ENCODE data around the gene EDRF1.
A peak's percentile ranks its signal among the peaks of the same experiment; 100 is the strongest.

The EDRF1 gene

GRCh38 chr10:125726914-125727313 lies 7.4 kb downstream of the EDRF1 start:
- H3K4me1 Mint-ChIP-seq (ENCODE audit: low read depth): peaks cover 12% of the 10 kb centered on the region
- no peaks in the 10 kb centered on the region for H3K9me3 Mint-ChIP-seq
- no peak overlapping the region for H3K27ac Mint-ChIP-seq
- no peak for DNase-seq
- H3K27me3 Mint-ChIP-seq: no peaks in the 10 kb centered on the region
- peaks cover 95% of the 10 kb centered on the region for H3K36me3 Mint-ChIP-seq (ENCODE audit: low read depth)
- no peak overlapping the region for H3K4me3 Mint-ChIP-seq

GRCh38 chr10:125727436-125727835 lies 7.9 kb downstream of the EDRF1 start:
- H3K27ac Mint-ChIP-seq: no peak overlapping the region
- H3K27me3 Mint-ChIP-seq: no peaks in the 10 kb centered on the region
- no peaks in the 10 kb centered on the region for H3K9me3 Mint-ChIP-seq
- no peak overlapping the region for H3K4me3 Mint-ChIP-seq
- H3K4me1 Mint-ChIP-seq (ENCODE audit: low read depth): peaks cover 13% of the 10 kb centered on the region
- no peak for DNase-seq
- peaks cover 95% of the 10 kb centered on the region for H3K36me3 Mint-ChIP-seq (ENCODE audit: low read depth)

GRCh38 chr10:125734148-125734547 lies 14.6 kb downstream of the EDRF1 start:
- Mint-ChIP-seq H3K4me1 (ENCODE audit: low read depth) (peaks cover 5% of the 10 kb centered on the region), H3K9me3 (no peaks in the 10 kb centered on the region), H3K27ac (no peak overlapping the region), H3K36me3 (ENCODE audit: low read depth) (peaks cover 99% of the 10 kb centered on the region), H3K4me3 (no peak overlapping the region), H3K27me3 (no peaks in the 10 kb centered on the region)
- DNase-seq: no peak

GRCh38 chr10:125734823-125735222 lies 15.3 kb downstream of the EDRF1 start:
- Mint-ChIP-seq H3K4me1 (ENCODE audit: low read depth) (peaks cover 5% of the 10 kb centered on the region), H3K4me3 (no peak overlapping the region), H3K9me3 (no peaks in the 10 kb centered on the region), H3K27ac (no peak overlapping the region), H3K36me3 (ENCODE audit: low read depth) (peaks cover 99% of the 10 kb centered on the region), H3K27me3 (no peaks in the 10 kb centered on the region)
- no peak for DNase-seq

- no peaks in the 10 kb centered on the region for H3K9me3 Mint-ChIP-seq
- H3K4me3 Mint-ChIP-seq: no peak overlapping the region
- no peak overlapping the region for H3K27ac Mint-ChIP-seq
- H3K4me1 Mint-ChIP-seq (ENCODE audit: low read depth): no peaks in the 10 kb centered on the region
- no peaks in the 10 kb centered on the region for H3K27me3 Mint-ChIP-seq
- DNase-seq: no peak
- peaks cover 95% of the 10 kb centered on the region for H3K36me3 Mint-ChIP-seq (ENCODE audit: low read depth)
Observed at GRCh38 chr10:125738206-125738605, 18.7 kb downstream of the EDRF1 start.

GRCh38 chr10:125739994-125740679 lies 20.6 kb downstream of the EDRF1 start:
- H3K4me1 Mint-ChIP-seq (ENCODE audit: low read depth): no peaks in the 10 kb centered on the region
- H3K27me3 Mint-ChIP-seq: no peaks in the 10 kb centered on the region
- no peaks in the 10 kb centered on the region for H3K9me3 Mint-ChIP-seq
- H3K36me3 Mint-ChIP-seq (ENCODE audit: low read depth): peaks cover 96% of the 10 kb centered on the region
- no peak overlapping the region for H3K27ac Mint-ChIP-seq
- H3K4me3 Mint-ChIP-seq: no peak overlapping the region
- no peak for DNase-seq

- no peak for DNase-seq
- Mint-ChIP-seq H3K27ac (no peak overlapping the region), H3K4me1 (ENCODE audit: low read depth) (peaks cover 2% of the 10 kb centered on the region)
Observed at GRCh38 chr10:125742465-125742864, 23.0 kb downstream of the EDRF1 start.

GRCh38 chr10:125744909-125745308 lies 25.4 kb downstream of the EDRF1 start:
- H3K36me3 Mint-ChIP-seq (ENCODE audit: low read depth): peaks cover 95% of the 10 kb centered on the region
- H3K27ac Mint-ChIP-seq: peak overlapping the region; percentile 16
- peaks cover 2% of the 10 kb centered on the region for H3K4me1 Mint-ChIP-seq (ENCODE audit: low read depth)
- H3K9me3 Mint-ChIP-seq: no peaks in the 10 kb centered on the region
- no peak overlapping the region for H3K4me3 Mint-ChIP-seq
- no peaks in the 10 kb centered on the region for H3K27me3 Mint-ChIP-seq
- no peak for DNase-seq

More at GRCh38 chr10:125742465-125742864, 23.0 kb downstream of the EDRF1 start:
- Mint-ChIP-seq H3K4me3 (no peak overlapping the region), H3K27me3 (no peaks in the 10 kb centered on the region), H3K9me3 (no peaks in the 10 kb centered on the region), H3K36me3 (ENCODE audit: low read depth) (peaks cover 95% of the 10 kb centered on the region)

GRCh38 chr10:125747417-125747816 lies 27.9 kb downstream of the EDRF1 start:
- peaks cover 98% of the 10 kb centered on the region for H3K36me3 Mint-ChIP-seq (ENCODE audit: low read depth)
- no peaks in the 10 kb centered on the region for H3K9me3 Mint-ChIP-seq
- no peak for DNase-seq
- H3K4me1 Mint-ChIP-seq (ENCODE audit: low read depth): peaks cover 2% of the 10 kb centered on the region
- no peak overlapping the region for H3K4me3 Mint-ChIP-seq
- H3K27ac Mint-ChIP-seq: no peak overlapping the region
- H3K27me3 Mint-ChIP-seq: no peaks in the 10 kb centered on the region

GRCh38 chr10:125756196-125756595 lies 36.7 kb downstream of the EDRF1 start:
- DNase-seq: no peak
- Mint-ChIP-seq H3K9me3 (no peaks in the 10 kb centered on the region), H3K36me3 (ENCODE audit: low read depth) (peaks cover 92% of the 10 kb centered on the region), H3K4me3 (no peak overlapping the region), H3K27ac (no peak overlapping the region), H3K4me1 (ENCODE audit: low read depth) (peaks cover 3% of the 10 kb centered on the region), H3K27me3 (no peaks in the 10 kb centered on the region)

GRCh38 chr10:125756853-125757487 lies 37.5 kb downstream of the EDRF1 start:
- Mint-ChIP-seq H3K4me3 (no peak overlapping the region), H3K4me1 (ENCODE audit: low read depth) (peaks cover 3% of the 10 kb centered on the region), H3K36me3 (ENCODE audit: low read depth) (peaks cover 92% of the 10 kb centered on the region), H3K9me3 (no peaks in the 10 kb centered on the region), H3K27ac (no peak overlapping the region), H3K27me3 (no peaks in the 10 kb centered on the region)
- DNase-seq: no peak

- Mint-ChIP-seq H3K27ac (peak overlapping the region; percentile 67), H3K27me3 (no peaks in the 10 kb centered on the region), H3K36me3 (ENCODE audit: low read depth) (peaks cover 91% of the 10 kb centered on the region), H3K4me3 (no peak overlapping the region), H3K9me3 (no peaks in the 10 kb centered on the region), H3K4me1 (ENCODE audit: low read depth) (peaks cover 3% of the 10 kb centered on the region)
- no peak for DNase-seq
Observed at GRCh38 chr10:125757742-125758141, 38.2 kb downstream of the EDRF1 start.

- Mint-ChIP-seq H3K27ac (no peak overlapping the region), H3K27me3 (no peaks in the 10 kb centered on the region), H3K4me3 (no peak overlapping the region), H3K9me3 (no peaks in the 10 kb centered on the region), H3K36me3 (ENCODE audit: low read depth) (peaks cover 89% of the 10 kb centered on the region), H3K4me1 (ENCODE audit: low read depth) (no peaks in the 10 kb centered on the region)
- no peak for DNase-seq
Observed at GRCh38 chr10:125761961-125762360, 42.5 kb downstream of the EDRF1 start.

GRCh38 chr10:125762692-125763648 lies 43.5 kb downstream of the EDRF1 start:
- Mint-ChIP-seq H3K36me3 (ENCODE audit: low read depth) (peaks cover 89% of the 10 kb centered on the region), H3K27ac (no peak overlapping the region), H3K27me3 (no peaks in the 10 kb centered on the region), H3K4me1 (ENCODE audit: low read depth) (no peaks in the 10 kb centered on the region), H3K9me3 (no peaks in the 10 kb centered on the region), H3K4me3 (no peak overlapping the region)
- DNase-seq: no peak
